ENCODE measurements around the gene TMEM171. TPM values are rescaled to one million over a fixed set of nuclear protein-coding genes. Genes with fewer than 3 reads are reported as not detected.

The TMEM171 gene
- total RNA-seq, 1 donor from 2014 or later: 11.3 TPM

Other genes starting within 250 kb of the TMEM171 start
- 21.2 and 23.2 TPM in 2 replicates for gene FCHO2, start 164.5 kb upstream of the TMEM171 start, total RNA-seq
- gene TMEM174, start 52.6 kb downstream of the TMEM171 start, total RNA-seq: 0.15 TPM in 1 of 2 replicates, not detected in the other

Measured in renal cortical epithelial cell (primary cell).